Sigmoid colon (tissue), 7 donors: ENCODE results near the gene ZNF326. TPM values are rescaled to one million over a fixed set of nuclear protein-coding genes. Genes with fewer than 3 reads are reported as not detected.
"Not testable (repeated sequence)": the region's sequence is repeated elsewhere in the genome, so short reads cannot be mapped to it uniquely, and the experiment has no call there.

Experiments used
- DNase-seq: peaks from one replicate; pipeline ENCODE4 v3.0.0-alpha.2; 2019
- H3K27ac ChIP-seq, 4 donors: fragments of 200-600 bp; sonication (generic); one replicate each; pipeline ENCODE4 v1.5.1; 2016 to 2019; ENCODE audit warnings: mild to moderate bottlenecking in 1 of 4
- H3K27me3 ChIP-seq, 3 donors: fragments of 200-600 bp; sonication (generic); one replicate each; pipeline ENCODE4 v1.5.1; 2019; ENCODE audit warnings: mild to moderate bottlenecking in 1 of 3
- H3K36me3 ChIP-seq, 4 donors: fragments of 200-600 bp; sonication (generic); one replicate each; pipeline ENCODE4 v1.5.1; 2016 to 2019
- H3K4me1 ChIP-seq, 4 donors: fragments of 200-600 bp; sonication (generic); one replicate each; pipeline ENCODE4 v1.5.1; 2017 to 2019
- H3K4me3 ChIP-seq, 4 donors: fragments of 200-600 bp; sonication (generic); one replicate each; pipeline ENCODE4 v1.5.1; 2017 to 2019; ENCODE audit warnings: mild to moderate bottlenecking in 2 of 4, moderate library complexity in 1 of 4
- H3K9me3 ChIP-seq, 4 donors: fragments of 200-600 bp in 3 of 4; sonication (generic) in 3 of 4; one replicate each; pipeline versions ENCODE4 v1.5.1 to v1.6.1; 2013 to 2019
- EP300 ChIP-seq, 4 donors: sonication (generic); formaldehyde crosslinking; IDR thresholded peaks; one replicate each; pipeline ENCODE4 v1.6.1; 2017; ENCODE audit warnings: antibody characterized with exemption in 4 of 4
- POLR2A ChIP-seq, 2 donors: fragments of 450-650 bp; IDR thresholded peaks; one replicate each; pipeline ENCODE4 v1.6.1; 2016; ENCODE audit warnings: antibody characterized with exemption in 2 of 2, mild to moderate bottlenecking in 2 of 2, moderate library complexity in 2 of 2
- POLR2AphosphoS5 ChIP-seq, 4 donors: sonication (generic); formaldehyde crosslinking; IDR thresholded peaks; one replicate each; pipeline ENCODE4 v1.6.1; 2017; ENCODE audit warnings: antibody characterized with exemption in 4 of 4
- WGBS, 2 donors: extraction: QIAGEN DNeasy Blood & Tissue Kit; methylation state at CpG; one replicate each; pipeline ENCODE4 v1.1.7; 2013; 5-methylcytosine and 5-hydroxymethylcytosine counted together
- intact Hi-C: fragments of 100-400 bp; cut with DNase I; formaldehyde crosslinking; loops from one replicate; pipeline ENCODE4 v1.15.1; 2023
- polyA plus RNA-seq, 3 donors: library from polyadenylated mRNA; stranded (reverse); fragments of 200-250 nt; gene quantifications; one replicate each; pipeline ENCODE4 v1.2.3, GENCODE V29; 2013
- total RNA-seq, 4 donors: library from RNA; depleted of rRNA; stranded (reverse); fragments of >200 nt; gene quantifications; one replicate each; pipeline ENCODE4 v1.1.0, GENCODE V29; 2016
- TF ChIP-seq, protein P1 (sequence below), 4 experiments: fragments of 450-650 bp in 3 of 4; fragments of 200-600 bp in 1 of 4; IDR thresholded peaks; one replicate each; pipeline ENCODE4 v1.5.1; 2016 to 2019; ENCODE audit warnings: antibody characterized with exemption in 4 of 4, mild to moderate bottlenecking in 3 of 4, moderate library complexity in 2 of 4
- donor health status: healthy with polysubstance abuse.
- donor health status: Bipolar disorder and iron deficiency.
- donor health status: healthy.

Gene ZNF326
- total and polyA plus RNA-seq, 7 donors: 15.3 to 24.4 (median 16.3) TPM

- no peak for DNase-seq
- TF ChIP-seq, protein P1, sequence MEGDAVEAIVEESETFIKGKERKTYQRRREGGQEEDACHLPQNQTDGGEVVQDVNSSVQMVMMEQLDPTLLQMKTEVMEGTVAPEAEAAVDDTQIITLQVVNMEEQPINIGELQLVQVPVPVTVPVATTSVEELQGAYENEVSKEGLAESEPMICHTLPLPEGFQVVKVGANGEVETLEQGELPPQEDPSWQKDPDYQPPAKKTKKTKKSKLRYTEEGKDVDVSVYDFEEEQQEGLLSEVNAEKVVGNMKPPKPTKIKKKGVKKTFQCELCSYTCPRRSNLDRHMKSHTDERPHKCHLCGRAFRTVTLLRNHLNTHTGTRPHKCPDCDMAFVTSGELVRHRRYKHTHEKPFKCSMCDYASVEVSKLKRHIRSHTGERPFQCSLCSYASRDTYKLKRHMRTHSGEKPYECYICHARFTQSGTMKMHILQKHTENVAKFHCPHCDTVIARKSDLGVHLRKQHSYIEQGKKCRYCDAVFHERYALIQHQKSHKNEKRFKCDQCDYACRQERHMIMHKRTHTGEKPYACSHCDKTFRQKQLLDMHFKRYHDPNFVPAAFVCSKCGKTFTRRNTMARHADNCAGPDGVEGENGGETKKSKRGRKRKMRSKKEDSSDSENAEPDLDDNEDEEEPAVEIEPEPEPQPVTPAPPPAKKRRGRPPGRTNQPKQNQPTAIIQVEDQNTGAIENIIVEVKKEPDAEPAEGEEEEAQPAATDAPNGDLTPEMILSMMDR (IDR thresholded peaks at IDR 0.05): no peak
- TF ChIP-seq POLR2A (IDR thresholded peaks at IDR 0.05) (no peak), POLR2AphosphoS5 (IDR thresholded peaks at IDR 0.05) (no peak), EP300 (IDR thresholded peaks at IDR 0.05) (no peak)
- Histone ChIP-seq H3K9me3 (no peaks in the 10 kb centered on the region), H3K4me1 (peaks cover 0 to 43% (median 29%) of the 10 kb centered on the region in 4 donors), H3K36me3 (peaks cover 0 to 6% (median 0%) of the 10 kb centered on the region in 4 donors), H3K27ac (peak overlapping the region in 1 of 4 donors; percentile 95), H3K4me3 (peak overlapping the region; percentile 63 to 78 (median 76)), H3K27me3 (no peaks in the 10 kb centered on the region)
- WGBS, 2 donors: 21 to 50% methylated on average over 9 of the region's 9 CpGs
- intact Hi-C loops: loop anchor here (10.0 kb wide), 2 partner anchors 1028 to 1102 kb away; partner anchors contain the start of genes GTF2B and ZNF644
Observed at GRCh38 chr1:89996450-89997110, 1.7 kb downstream of the ZNF326 start.

GRCh38 chr1:89997152-89997551, 2.2 kb downstream of the ZNF326 start:
- H3K36me3 ChIP-seq, H3K9me3 ChIP-seq, H3K27ac ChIP-seq, DNase-seq, H3K27me3 ChIP-seq: not testable (repeated sequence)
- peak overlapping the region in 1 of 4 donors; percentile 78 for H3K4me3 ChIP-seq
- H3K4me1 ChIP-seq: peaks cover 0 to 44% (median 29%) of the 10 kb centered on the region in 4 donors
- 90 to 92% methylated on average over 4 of the region's 4 CpGs for WGBS, 2 donors
- intact Hi-C loops: loop anchor here (10.0 kb wide), 2 partner anchors 1028 to 1102 kb away; partner anchors contain the start of genes GTF2B and ZNF644

DNA sequence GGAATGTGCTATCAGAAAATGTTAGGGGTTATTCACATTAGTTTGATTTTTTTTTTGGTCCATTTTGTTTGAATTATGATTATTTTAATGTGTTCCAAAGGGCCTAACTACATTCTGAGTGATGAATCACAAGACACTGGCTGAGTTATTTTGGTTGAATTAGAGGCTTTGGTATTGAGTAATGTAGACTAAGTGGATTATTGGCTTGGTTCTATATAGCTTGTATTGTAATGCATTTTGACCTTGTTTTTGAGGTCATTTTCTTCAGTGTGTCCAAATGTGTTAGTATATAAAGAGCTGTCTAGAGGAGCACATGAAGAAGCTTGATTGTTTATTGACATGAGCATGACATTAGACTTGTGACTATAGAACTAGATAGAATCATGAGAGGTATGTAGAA, 3.4 kb downstream of the ZNF326 start:
- no peaks in the 10 kb centered on the region for H3K9me3 ChIP-seq
- H3K27ac ChIP-seq: no peak overlapping the region
- no peak overlapping the region for H3K4me3 ChIP-seq
- no peaks in the 10 kb centered on the region for H3K27me3 ChIP-seq
- peaks cover 0 to 47% (median 30%) of the 10 kb centered on the region in 4 donors for H3K4me1 ChIP-seq
- H3K36me3 ChIP-seq: peaks cover 0 to 6% (median 0%) of the 10 kb centered on the region in 4 donors
- TF ChIP-seq POLR2AphosphoS5 (IDR thresholded peaks at IDR 0.05): no peak
- TF ChIP-seq, protein P1 (IDR thresholded peaks at IDR 0.05): no peak
- TF ChIP-seq POLR2A (IDR thresholded peaks at IDR 0.05): no peak
- no peak for TF ChIP-seq EP300 (IDR thresholded peaks at IDR 0.05)
- DNase-seq: no peak
- intact Hi-C loops: loop anchor here (10.0 kb wide), 2 partner anchors 1026 to 1104 kb away; partner anchors contain the start of genes GTF2B and ZNF644

- H3K4me1 ChIP-seq: peaks cover 0 to 47% (median 31%) of the 10 kb centered on the region in 4 donors
- H3K4me3 ChIP-seq: no peak overlapping the region
- H3K27me3 ChIP-seq: no peaks in the 10 kb centered on the region
- H3K9me3 ChIP-seq: no peaks in the 10 kb centered on the region
- H3K36me3 ChIP-seq: peaks cover 0 to 6% (median 0%) of the 10 kb centered on the region in 4 donors
- H3K27ac ChIP-seq: no peak overlapping the region
- no peak for DNase-seq
- intact Hi-C loops: loop anchor here (10.0 kb wide), 2 partner anchors 1026 to 1104 kb away; partner anchors contain the start of genes GTF2B and ZNF644
- TF ChIP-seq, protein P1 (IDR thresholded peaks at IDR 0.05): no peak
- TF ChIP-seq POLR2AphosphoS5 (IDR thresholded peaks at IDR 0.05) (no peak), EP300 (IDR thresholded peaks at IDR 0.05) (no peak), POLR2A (IDR thresholded peaks at IDR 0.05) (no peak)
Observed at GRCh38 chr1:89999208-89999607, 4.3 kb downstream of the ZNF326 start.

GRCh38 chr1:89999628-90000027, 4.7 kb downstream of the ZNF326 start:
- no peak overlapping the region for H3K4me3 ChIP-seq
- H3K36me3 ChIP-seq: peaks cover 0 to 6% (median 0%) of the 10 kb centered on the region in 4 donors
- H3K4me1 ChIP-seq: peaks cover 0 to 45% (median 31%) of the 10 kb centered on the region in 4 donors
- TF ChIP-seq POLR2A (IDR thresholded peaks at IDR 0.05): no peak
- TF ChIP-seq, protein P1 (IDR thresholded peaks at IDR 0.05): no peak
- no peak for TF ChIP-seq POLR2AphosphoS5 (IDR thresholded peaks at IDR 0.05)
- no peak for TF ChIP-seq EP300 (IDR thresholded peaks at IDR 0.05)
- no peaks in the 10 kb centered on the region for H3K9me3 ChIP-seq
- intact Hi-C loops: loop anchor here (10.0 kb wide), 2 partner anchors 1025 to 1105 kb away; partner anchors contain the start of genes GTF2B and ZNF644
- 44 to 83% methylated on average over 3 of the region's 3 CpGs for WGBS, 2 donors
- H3K27me3 ChIP-seq: no peaks in the 10 kb centered on the region
- H3K27ac ChIP-seq: no peak overlapping the region
- no peak for DNase-seq
